ENCODE measurements around the gene SNRPE.
"Not testable (repeated sequence)": the region's sequence is repeated elsewhere in the genome, so short reads cannot be mapped to it uniquely, and the experiment has no call there.

SNRPE gene

GRCh38 chr1:203828503-203828902, 32.9 kb upstream of the SNRPE start:
- no peak for DNase-seq (ENCODE audit: low read depth)
- TF ChIP-seq CTCF (IDR thresholded peaks at IDR 0.05; ENCODE audit: low read depth, low read length, missing control alignments): no peak
- H3K4me3 ChIP-seq (ENCODE audit: low read depth, low read length): no peak overlapping the region
- in situ Hi-C loops (cut with HindIII; ENCODE audit: low sequenced_read_pairs): no loop called here

GRCh38 chr1:203829247-203829646, 32.2 kb upstream of the SNRPE start:
- in situ Hi-C loops (cut with HindIII; ENCODE audit: low sequenced_read_pairs); H3K4me3 ChIP-seq (ENCODE audit: low read depth, low read length); DNase-seq (ENCODE audit: low read depth): not testable (repeated sequence)

- H3K4me3 ChIP-seq (ENCODE audit: low read depth, low read length): no peak overlapping the region
- TF ChIP-seq CTCF (IDR thresholded peaks at IDR 0.05; ENCODE audit: low read depth, low read length, missing control alignments): no peak
- in situ Hi-C loops (cut with HindIII; ENCODE audit: low sequenced_read_pairs): no loop called here
- DNase-seq (ENCODE audit: low read depth): no peak
Measured at GRCh38 chr1:203835476-203835875, 25.9 kb upstream of the SNRPE start.

GRCh38 chr1:203839081-203839480, 22.3 kb upstream of the SNRPE start:
- peak; percentile 81 for DNase-seq (ENCODE audit: low read depth)
- in situ Hi-C loops (cut with HindIII; ENCODE audit: low sequenced_read_pairs): no loop called here
- no peak for TF ChIP-seq CTCF (IDR thresholded peaks at IDR 0.05; ENCODE audit: low read depth, low read length, missing control alignments)
- H3K4me3 ChIP-seq (ENCODE audit: low read depth, low read length): no peak overlapping the region

GRCh38 chr1:203840208-203840808, 21.1 kb upstream of the SNRPE start:
- in situ Hi-C loops (cut with HindIII; ENCODE audit: low sequenced_read_pairs): no loop called here
- TF ChIP-seq CTCF (IDR thresholded peaks at IDR 0.05; ENCODE audit: low read depth, low read length, missing control alignments): no peak
- no peak overlapping the region for H3K4me3 ChIP-seq (ENCODE audit: low read depth, low read length)
- DNase-seq (ENCODE audit: low read depth): no peak

- no peak for DNase-seq (ENCODE audit: low read depth)
- no peak for TF ChIP-seq CTCF (IDR thresholded peaks at IDR 0.05; ENCODE audit: low read depth, low read length, missing control alignments)
- H3K4me3 ChIP-seq (ENCODE audit: low read depth, low read length): no peak overlapping the region
- in situ Hi-C loops (cut with HindIII; ENCODE audit: low sequenced_read_pairs): no loop called here
Measured at GRCh38 chr1:203842559-203842876, 18.9 kb upstream of the SNRPE start.

- in situ Hi-C loops (cut with HindIII; ENCODE audit: low sequenced_read_pairs): no loop called here
- TF ChIP-seq CTCF (IDR thresholded peaks at IDR 0.05; ENCODE audit: low read depth, low read length, missing control alignments): no peak
- H3K4me3 ChIP-seq (ENCODE audit: low read depth, low read length): no peak overlapping the region
- no peak for DNase-seq (ENCODE audit: low read depth)
Measured at GRCh38 chr1:203843435-203843834, 18.0 kb upstream of the SNRPE start.

- H3K4me3 ChIP-seq (ENCODE audit: low read depth, low read length); DNase-seq (ENCODE audit: low read depth); in situ Hi-C loops (cut with HindIII; ENCODE audit: low sequenced_read_pairs): not testable (repeated sequence)
Measured at GRCh38 chr1:203853112-203853511, 8.3 kb upstream of the SNRPE start.

All from astrocyte of the cerebellum (primary cell).